ENCODE data around the gene ADGRF3. TPM values are rescaled to one million over a fixed set of nuclear protein-coding genes. Genes with fewer than 3 reads are reported as not detected.

ADGRF3 gene
- total RNA-seq, 4 donors from 2014 or later: under 0.01 TPM; not detected in 3

- H3K27ac ChIP-seq: peak overlapping the region; percentile 57 to 97 (median 92)
- 43 to 49% methylated on average over 17 of the region's 17 CpGs for WGBS, 2 donors
- DNase-seq (ENCODE audit: low spot score in 2 of 2): no peak
Observed at GRCh38 chr2:26344581-26345282, 1.9 kb downstream of the ADGRF3 start.

DNA sequence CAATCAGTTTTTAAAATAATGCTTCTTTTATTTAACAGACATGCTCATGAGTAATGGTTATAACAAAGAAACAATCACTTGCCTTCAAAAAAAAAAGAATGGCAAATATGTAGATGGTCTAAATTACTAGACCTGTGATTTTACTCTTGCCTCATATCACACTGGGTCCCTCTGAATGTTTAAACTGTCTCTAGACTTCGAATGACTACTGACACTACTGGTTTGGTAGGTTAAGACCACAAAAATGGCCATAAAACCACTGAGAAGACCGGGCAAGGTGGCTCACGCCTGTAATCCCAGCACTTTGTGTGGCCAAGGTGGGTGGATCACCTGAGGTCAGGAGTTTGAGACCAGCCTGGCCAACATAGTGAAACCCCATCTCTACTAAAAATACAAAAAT lies 5.8 kb downstream of the ADGRF3 start:
- no peaks in the 10 kb centered on the region for H3K36me3 ChIP-seq
- 77 to 88% methylated on average over 3 of the region's 3 CpGs for WGBS, 2 donors
- TF ChIP-seq CTCF (IDR thresholded peaks at IDR 0.05) (no peak), POLR2A (IDR thresholded peaks at IDR 0.05) (no peak), EP300 (IDR thresholded peaks at IDR 0.05) (no peak)
- H3K27me3 ChIP-seq: no peaks in the 10 kb centered on the region
- peaks cover 0 to 26% (median 7%) of the 10 kb centered on the region in 4 donors for H3K4me1 ChIP-seq
- no peak for DNase-seq (ENCODE audit: low spot score in 2 of 2)
- no peak overlapping the region for H3K4me3 ChIP-seq
- no peaks in the 10 kb centered on the region for H3K9me3 ChIP-seq
- H3K27ac ChIP-seq: no peak overlapping the region

More at GRCh38 chr2:26344581-26345282, 1.9 kb downstream of the ADGRF3 start:
- TF ChIP-seq POLR2A (IDR thresholded peaks at IDR 0.05) (no peak), EP300 (IDR thresholded peaks at IDR 0.05) (no peak), CTCF (IDR thresholded peaks at IDR 0.05) (no peak)
- Histone ChIP-seq H3K4me3 (peak overlapping the region; percentile 59 to 96 (median 81)), H3K4me1 (peaks cover 0 to 43% (median 23%) of the 10 kb centered on the region in 4 donors), H3K9me3 (no peaks in the 10 kb centered on the region), H3K36me3 (no peaks in the 10 kb centered on the region), H3K27me3 (no peaks in the 10 kb centered on the region)

GRCh38 chr2:26337298-26337697 lies 9.3 kb downstream of the ADGRF3 start:
- H3K4me1 ChIP-seq: peaks cover 0 to 15% (median 0%) of the 10 kb centered on the region in 4 donors
- WGBS, 2 donors: 79 to 80% methylated on average over 2 of the region's 2 CpGs
- TF ChIP-seq POLR2A (IDR thresholded peaks at IDR 0.05) (no peak), CTCF (IDR thresholded peaks at IDR 0.05) (no peak), EP300 (IDR thresholded peaks at IDR 0.05) (no peak)

DNA sequence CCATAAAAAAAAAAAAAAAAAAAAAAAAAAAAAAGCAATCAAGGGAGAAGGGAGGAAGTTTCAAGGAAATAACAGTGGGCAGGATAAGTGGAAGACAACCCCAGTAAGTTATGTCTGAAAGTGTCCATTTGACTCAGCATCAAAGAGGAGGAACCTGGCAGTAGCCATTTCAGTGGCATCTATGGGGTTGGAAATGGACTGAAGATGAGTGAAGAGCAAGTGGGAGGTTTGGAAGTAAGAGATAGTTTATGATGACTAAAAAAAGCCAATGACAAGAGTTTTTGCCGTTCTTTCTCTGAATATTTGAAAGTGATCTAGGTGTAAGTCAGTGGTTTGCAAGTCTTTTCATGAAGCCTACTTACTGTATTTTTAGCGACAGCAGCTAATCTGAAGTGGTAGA lies 9.9 kb downstream of the ADGRF3 start:
- H3K9me3 ChIP-seq: no peaks in the 10 kb centered on the region
- H3K4me1 ChIP-seq: peaks cover 0 to 15% (median 0%) of the 10 kb centered on the region in 4 donors
- H3K36me3 ChIP-seq: no peaks in the 10 kb centered on the region
- 89 to 94% methylated on average over 2 of the region's 2 CpGs for WGBS, 2 donors
- no peak for TF ChIP-seq CTCF (IDR thresholded peaks at IDR 0.05)
- no peak for TF ChIP-seq POLR2A (IDR thresholded peaks at IDR 0.05)
- TF ChIP-seq EP300 (IDR thresholded peaks at IDR 0.05): no peak
- H3K27me3 ChIP-seq: no peaks in the 10 kb centered on the region
- no peak overlapping the region for H3K27ac ChIP-seq
- DNase-seq (ENCODE audit: low spot score in 2 of 2): no peak
- no peak overlapping the region for H3K4me3 ChIP-seq

More at GRCh38 chr2:26337298-26337697, 9.3 kb downstream of the ADGRF3 start:
- DNase-seq (ENCODE audit: low spot score in 2 of 2): no peak
- Histone ChIP-seq H3K36me3 (no peaks in the 10 kb centered on the region), H3K27ac (no peak overlapping the region), H3K27me3 (no peaks in the 10 kb centered on the region), H3K4me3 (no peak overlapping the region), H3K9me3 (no peaks in the 10 kb centered on the region)

GRCh38 chr2:26335231-26335630 lies 11.4 kb downstream of the ADGRF3 start:
- DNase-seq (ENCODE audit: low spot score in 2 of 2): no peak
- Histone ChIP-seq H3K27me3 (no peaks in the 10 kb centered on the region), H3K9me3 (no peaks in the 10 kb centered on the region), H3K36me3 (no peaks in the 10 kb centered on the region), H3K4me3 (no peak overlapping the region), H3K27ac (no peak overlapping the region), H3K4me1 (peaks cover 0 to 10% (median 0%) of the 10 kb centered on the region in 4 donors)
- TF ChIP-seq CTCF (IDR thresholded peaks at IDR 0.05) (no peak), EP300 (IDR thresholded peaks at IDR 0.05) (no peak), POLR2A (IDR thresholded peaks at IDR 0.05) (no peak)
- 39 to 44% methylated on average over 3 of the region's 3 CpGs for WGBS, 2 donors
